KMS-11 (cell line): Measurements from ENCODE around the gene MIS18A.

Source experiments
- H2AFZ ChIP-seq: fragments of 200-600 bp; sonication (generic); 2 replicates; pipeline ENCODE4 v1.6.1; 2016; ENCODE audit warnings: antibody characterized with exemption, mixed run types, low read depth
- H3K27ac ChIP-seq: fragments of 200-600 bp; sonication (generic); 2 replicates; pipeline ENCODE4 v1.6.1; 2016; ENCODE audit warnings: mild to moderate bottlenecking, mixed run types
- H3K27me3 ChIP-seq: fragments of 200-600 bp; sonication (generic); 2 replicates; pipeline ENCODE4 v1.6.1; 2017; ENCODE audit warnings: mild to moderate bottlenecking, low read depth, mixed run types, moderate library complexity; ENCODE audit not compliant: insufficient read depth
- H3K36me3 ChIP-seq: fragments of 200-600 bp; sonication (generic); 2 replicates; pipeline ENCODE4 v1.6.1; 2017; ENCODE audit warnings: mild to moderate bottlenecking, mixed run types; ENCODE audit not compliant: insufficient read depth
- H3K4me1 ChIP-seq: fragments of 200-600 bp; sonication (generic); 2 replicates; pipeline ENCODE4 v1.6.1; 2016; ENCODE audit warnings: mild to moderate bottlenecking, low read depth, mixed run types; ENCODE audit not compliant: poor library complexity, severe bottlenecking
- H3K4me2 ChIP-seq: fragments of 200-600 bp; sonication (generic); 2 replicates; pipeline ENCODE4 v1.7.0; 2016; ENCODE audit warnings: mild to moderate bottlenecking, mixed run types
- H3K4me3 ChIP-seq: fragments of 200-600 bp; sonication (generic); IDR thresholded peaks from 2 replicates; pipeline ENCODE4 v1.6.1; 2017; ENCODE audit warnings: low read depth, low read length, mixed read lengths; ENCODE audit not compliant: insufficient read depth
- H3K79me2 ChIP-seq: fragments of 200-600 bp; sonication (generic); 2 replicates; pipeline ENCODE4 v1.6.1; 2016; ENCODE audit warnings: low read depth, mixed run types; ENCODE audit not compliant: insufficient read depth
- H3K9ac ChIP-seq: fragments of 200-600 bp; sonication (generic); 2 replicates; pipeline ENCODE4 v1.6.1; 2016; ENCODE audit warnings: mild to moderate bottlenecking, mixed run types
- H4K20me1 ChIP-seq: fragments of 200-600 bp; sonication (generic); 2 replicates; pipeline ENCODE4 v1.6.1; 2016; ENCODE audit warnings: mild to moderate bottlenecking, mixed run types; ENCODE audit not compliant: insufficient read depth
- TF ChIP-seq, protein P1 (sequence below): fragments of 200-600 bp; sonication (generic); conservative IDR thresholded peaks from 2 replicates; pipeline ENCODE4 v1.6.1; 2017; ENCODE audit warnings: low read depth, mild to moderate bottlenecking, antibody characterized with exemption, low read length, moderate library complexity, mixed read lengths

MIS18A gene

DNA sequence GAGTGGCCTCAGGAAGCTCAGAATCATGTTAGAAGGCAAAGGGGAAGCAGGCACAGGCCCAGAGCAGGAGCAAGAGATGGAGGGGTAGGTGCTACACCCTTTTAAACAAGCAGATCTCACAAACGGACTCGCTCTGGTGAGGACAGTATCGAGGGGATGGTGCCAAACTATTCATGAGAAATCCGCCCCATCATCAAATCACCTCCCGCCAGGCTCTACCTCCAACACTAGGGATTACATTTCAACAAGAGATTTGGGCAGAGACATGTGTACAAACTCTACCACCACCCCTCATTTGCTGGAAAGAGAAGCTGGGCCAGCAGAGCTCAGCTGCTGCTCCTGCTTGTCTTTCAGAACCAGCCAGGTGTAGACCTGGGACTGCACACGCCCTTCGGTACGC, 32.9 kb downstream of the MIS18A start:
- Histone ChIP-seq H3K4me2 (no peak overlapping the region), H3K9ac (no peak overlapping the region), H3K27ac (no peak overlapping the region), H3K4me1 (no peaks in the 10 kb centered on the region), H3K36me3 (no peaks in the 10 kb centered on the region), H3K27me3 (no peaks in the 10 kb centered on the region), H3K79me2 (no peaks in the 10 kb centered on the region), H3K4me3 (no peak overlapping the region), H2AFZ (no peak overlapping the region), H4K20me1 (no peaks in the 10 kb centered on the region)
- TF ChIP-seq, protein P1, sequence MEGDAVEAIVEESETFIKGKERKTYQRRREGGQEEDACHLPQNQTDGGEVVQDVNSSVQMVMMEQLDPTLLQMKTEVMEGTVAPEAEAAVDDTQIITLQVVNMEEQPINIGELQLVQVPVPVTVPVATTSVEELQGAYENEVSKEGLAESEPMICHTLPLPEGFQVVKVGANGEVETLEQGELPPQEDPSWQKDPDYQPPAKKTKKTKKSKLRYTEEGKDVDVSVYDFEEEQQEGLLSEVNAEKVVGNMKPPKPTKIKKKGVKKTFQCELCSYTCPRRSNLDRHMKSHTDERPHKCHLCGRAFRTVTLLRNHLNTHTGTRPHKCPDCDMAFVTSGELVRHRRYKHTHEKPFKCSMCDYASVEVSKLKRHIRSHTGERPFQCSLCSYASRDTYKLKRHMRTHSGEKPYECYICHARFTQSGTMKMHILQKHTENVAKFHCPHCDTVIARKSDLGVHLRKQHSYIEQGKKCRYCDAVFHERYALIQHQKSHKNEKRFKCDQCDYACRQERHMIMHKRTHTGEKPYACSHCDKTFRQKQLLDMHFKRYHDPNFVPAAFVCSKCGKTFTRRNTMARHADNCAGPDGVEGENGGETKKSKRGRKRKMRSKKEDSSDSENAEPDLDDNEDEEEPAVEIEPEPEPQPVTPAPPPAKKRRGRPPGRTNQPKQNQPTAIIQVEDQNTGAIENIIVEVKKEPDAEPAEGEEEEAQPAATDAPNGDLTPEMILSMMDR: no peak

DNA sequence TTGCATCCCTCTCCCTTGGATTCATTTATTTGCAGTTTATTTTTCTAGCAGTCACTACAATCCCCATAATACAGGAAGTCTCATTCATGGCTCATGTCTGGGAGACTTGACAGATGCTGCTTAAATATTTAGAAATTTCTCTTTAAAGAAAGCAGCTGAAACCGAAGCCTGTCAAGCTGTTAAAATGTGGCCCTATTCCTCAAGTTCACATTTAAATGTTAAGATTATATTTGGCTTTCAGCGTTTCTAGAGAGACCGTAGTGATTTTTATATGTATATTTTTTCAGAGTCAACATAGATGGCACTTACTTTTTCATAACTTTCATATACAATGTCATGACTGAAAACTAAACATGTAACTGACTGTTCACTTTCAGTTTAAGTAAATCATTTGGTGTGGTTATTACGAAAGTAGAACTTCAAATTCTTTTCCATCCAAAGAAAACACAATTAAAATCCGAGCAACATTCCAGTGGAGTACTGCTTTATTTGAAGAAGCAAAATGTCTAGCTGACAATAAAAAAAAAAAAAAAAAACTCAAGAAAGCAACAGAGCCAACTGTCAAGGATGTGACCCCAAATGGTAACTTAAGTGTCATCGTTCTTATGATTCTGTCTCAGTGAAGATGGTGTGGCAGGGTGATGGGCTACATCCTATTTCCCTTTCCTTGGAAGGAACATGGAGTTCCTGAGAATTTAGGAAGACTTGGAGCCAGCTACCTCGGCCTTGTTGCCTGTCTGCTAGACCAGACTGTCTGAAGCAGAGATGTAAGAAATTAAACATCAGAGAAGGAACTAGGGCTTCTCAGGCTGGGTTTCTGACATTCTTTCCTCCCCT, 37.8 kb downstream of the MIS18A start:
- Histone ChIP-seq H3K4me3 (no peak overlapping the region), H3K4me1 (no peaks in the 10 kb centered on the region), H2AFZ (no peak overlapping the region), H3K79me2 (no peaks in the 10 kb centered on the region), H3K4me2 (no peak overlapping the region), H4K20me1 (no peaks in the 10 kb centered on the region), H3K9ac (no peak overlapping the region), H3K27ac (no peak overlapping the region), H3K27me3 (no peaks in the 10 kb centered on the region), H3K36me3 (no peaks in the 10 kb centered on the region)
- TF ChIP-seq, protein P1: no peak

DNA sequence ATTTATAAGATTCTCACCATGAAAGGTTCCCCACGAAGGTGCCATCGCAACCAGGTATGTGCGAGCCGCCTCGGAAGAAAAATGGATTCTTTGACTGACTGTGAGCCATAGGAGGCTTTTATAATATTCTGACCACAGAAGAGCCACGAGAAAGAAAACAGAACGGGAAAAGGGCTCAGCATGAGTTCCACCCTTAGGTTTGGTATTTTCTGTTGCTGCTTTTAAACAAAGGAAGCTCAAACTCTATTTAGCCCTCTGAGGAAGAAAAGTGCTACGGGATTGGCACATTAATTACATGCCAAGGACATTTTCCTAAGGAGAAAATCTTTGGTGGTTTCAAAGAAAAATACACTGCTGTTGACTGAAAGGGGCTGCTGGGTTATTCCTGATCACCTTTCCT, 39.3 kb downstream of the MIS18A start:
- no peaks in the 10 kb centered on the region for H4K20me1 ChIP-seq
- no peaks in the 10 kb centered on the region for H3K4me1 ChIP-seq
- no peaks in the 10 kb centered on the region for H3K79me2 ChIP-seq
- H3K36me3 ChIP-seq: no peaks in the 10 kb centered on the region
- no peak overlapping the region for H3K4me2 ChIP-seq
- TF ChIP-seq, protein P1: no peak
- no peak overlapping the region for H3K4me3 ChIP-seq
- H3K27me3 ChIP-seq: no peaks in the 10 kb centered on the region
- H2AFZ ChIP-seq: no peak overlapping the region
- H3K9ac ChIP-seq: no peak overlapping the region
- no peak overlapping the region for H3K27ac ChIP-seq

DNA sequence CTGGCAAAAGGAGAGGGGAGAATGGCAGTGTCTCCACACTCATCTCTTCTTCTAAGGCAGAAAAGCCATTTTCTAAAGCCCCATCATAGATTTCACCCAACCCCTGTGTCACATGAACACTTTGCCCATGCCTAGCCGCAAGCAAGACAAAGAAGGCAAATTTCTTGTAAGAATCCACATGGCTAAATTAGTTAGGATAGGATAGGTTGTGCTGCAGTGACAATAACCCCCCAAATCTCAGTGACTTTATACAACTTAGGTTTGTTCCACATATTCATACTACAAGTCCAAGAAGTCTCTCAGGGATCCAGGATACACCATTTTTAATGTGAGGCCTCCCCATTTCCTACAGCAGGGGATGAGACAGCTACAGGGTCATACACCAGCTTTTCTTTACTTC, 40.8 kb downstream of the MIS18A start:
- Histone ChIP-seq H3K36me3 (no peaks in the 10 kb centered on the region), H3K27ac (no peak overlapping the region), H3K4me1 (no peaks in the 10 kb centered on the region), H4K20me1 (no peaks in the 10 kb centered on the region), H2AFZ (no peak overlapping the region), H3K79me2 (no peaks in the 10 kb centered on the region), H3K4me3 (no peak overlapping the region), H3K27me3 (no peaks in the 10 kb centered on the region), H3K9ac (no peak overlapping the region), H3K4me2 (no peak overlapping the region)
- TF ChIP-seq, protein P1: no peak
